Hindlimb muscle (tissue), 1 donor: ENCODE measurements around the gene SFXN2. TPM values are rescaled to one million over a fixed set of nuclear protein-coding genes. Genes with fewer than 3 reads are reported as not detected.
"Not testable (repeated sequence)": the region's sequence is repeated elsewhere in the genome, so short reads cannot be mapped to it uniquely, and the experiment has no call there.

Experiments
- DNase-seq: peaks from one replicate; pipeline ENCODE4 v3.0.0-alpha.2; 2013
- polyA plus RNA-seq: library from polyadenylated mRNA; unstranded; fragments of 120-200 nt; gene quantifications from one replicate; pipeline ENCODE4 v1.2.1, GENCODE V29; 2013; ENCODE audit not compliant: insufficient read length

Gene SFXN2, protein sequence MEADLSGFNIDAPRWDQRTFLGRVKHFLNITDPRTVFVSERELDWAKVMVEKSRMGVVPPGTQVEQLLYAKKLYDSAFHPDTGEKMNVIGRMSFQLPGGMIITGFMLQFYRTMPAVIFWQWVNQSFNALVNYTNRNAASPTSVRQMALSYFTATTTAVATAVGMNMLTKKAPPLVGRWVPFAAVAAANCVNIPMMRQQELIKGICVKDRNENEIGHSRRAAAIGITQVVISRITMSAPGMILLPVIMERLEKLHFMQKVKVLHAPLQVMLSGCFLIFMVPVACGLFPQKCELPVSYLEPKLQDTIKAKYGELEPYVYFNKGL
- polyA plus RNA-seq: 7.5 TPM

DNA sequence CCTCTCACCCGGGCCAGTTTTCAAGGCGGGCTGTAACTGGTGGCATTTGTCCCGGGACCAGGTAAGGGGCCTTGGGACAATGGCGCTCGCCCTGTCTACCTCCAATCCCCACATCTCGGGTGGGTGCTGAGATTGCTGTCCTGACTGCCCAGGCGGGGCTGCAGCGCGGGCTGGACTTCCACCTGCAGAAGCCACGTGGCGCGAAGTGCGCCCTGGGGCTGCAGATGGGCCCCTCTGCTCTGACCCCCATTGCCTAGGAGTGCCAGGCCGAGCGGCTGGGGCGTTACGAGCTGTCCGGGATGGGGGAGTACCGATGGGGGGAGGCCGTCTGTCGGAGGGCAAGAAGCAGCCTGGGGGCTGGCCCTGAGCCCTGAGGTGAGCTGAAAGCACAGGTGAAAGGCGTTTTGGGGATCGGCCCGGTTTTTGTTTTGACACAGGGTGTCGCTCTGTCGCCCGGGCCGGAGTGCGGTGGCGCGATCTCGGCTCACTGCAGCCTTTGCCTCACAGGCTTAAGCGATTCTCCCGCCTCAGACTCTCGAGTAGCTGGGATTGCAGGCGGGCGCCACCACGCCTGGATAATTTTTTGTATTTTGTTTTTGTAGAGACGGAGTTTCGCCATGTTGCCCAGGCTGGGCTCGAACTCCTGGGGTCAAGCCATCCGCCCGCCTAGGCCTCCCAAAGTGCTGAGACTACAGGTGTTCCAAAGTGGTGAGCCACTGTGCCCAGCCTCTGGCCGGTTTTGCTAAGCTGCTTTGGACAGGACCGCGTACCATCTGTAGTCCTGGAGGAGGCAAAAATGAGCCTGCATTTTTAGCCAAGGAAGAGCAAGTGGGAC is at the start of gene SFXN2:
Gene SFXN2, plus strand, starts transcription at position 16 of the 835 bp plus-strand sequence. CDS start 12,001 bp downstream, outside the sequence.
- no peak for DNase-seq

DNA sequence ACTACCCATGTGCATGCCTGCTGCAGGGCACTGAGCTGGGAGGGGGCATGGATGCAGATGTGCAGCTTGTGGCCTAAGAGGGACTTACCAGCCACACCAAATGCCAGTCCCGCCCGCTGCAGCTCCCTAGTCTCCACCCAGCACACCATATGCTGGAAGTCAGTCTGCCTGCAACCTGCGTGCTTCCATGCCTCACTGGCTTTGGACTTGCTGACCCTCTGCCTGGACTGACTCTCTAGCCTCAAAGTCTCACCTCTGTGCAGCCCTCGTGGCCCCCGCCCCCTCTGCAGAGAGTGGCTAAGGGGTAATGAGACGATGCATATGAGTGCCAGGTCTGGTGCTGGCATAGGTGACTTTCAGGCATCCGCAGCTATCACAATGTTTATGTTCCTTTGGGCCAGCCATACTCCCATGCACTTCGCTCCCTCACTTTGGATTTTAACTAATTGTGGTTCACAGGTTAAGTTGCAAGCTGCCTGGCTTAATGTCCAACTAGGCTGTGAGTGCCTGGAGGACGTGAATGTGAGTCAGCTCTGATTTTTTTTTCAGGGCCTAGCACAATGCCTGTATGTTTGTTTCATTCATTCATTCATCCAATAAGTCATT is 48.4 kb upstream of the SFXN2 start:
- no peak for DNase-seq

DNA sequence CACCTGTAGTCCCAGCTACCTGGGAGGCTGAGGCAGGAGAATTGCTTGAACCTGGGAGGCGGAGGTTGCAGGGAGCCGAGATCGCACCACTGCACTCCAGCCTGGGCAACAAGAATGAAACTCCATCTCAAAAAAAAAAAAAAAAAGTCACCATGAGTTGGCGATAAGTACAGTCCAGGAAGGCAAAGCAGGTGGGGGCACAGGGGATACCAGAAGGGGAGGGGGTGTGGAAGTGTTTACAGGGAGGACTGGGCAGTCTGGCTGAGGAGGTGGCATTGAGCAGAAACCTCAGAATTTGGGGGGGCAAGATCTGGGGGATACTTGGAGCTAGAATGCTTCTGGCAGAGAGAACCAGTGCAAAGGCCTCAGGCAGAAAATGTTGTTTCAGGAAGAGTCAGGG is 47.0 kb upstream of the SFXN2 start:
- not testable (repeated sequence) for DNase-seq

DNA sequence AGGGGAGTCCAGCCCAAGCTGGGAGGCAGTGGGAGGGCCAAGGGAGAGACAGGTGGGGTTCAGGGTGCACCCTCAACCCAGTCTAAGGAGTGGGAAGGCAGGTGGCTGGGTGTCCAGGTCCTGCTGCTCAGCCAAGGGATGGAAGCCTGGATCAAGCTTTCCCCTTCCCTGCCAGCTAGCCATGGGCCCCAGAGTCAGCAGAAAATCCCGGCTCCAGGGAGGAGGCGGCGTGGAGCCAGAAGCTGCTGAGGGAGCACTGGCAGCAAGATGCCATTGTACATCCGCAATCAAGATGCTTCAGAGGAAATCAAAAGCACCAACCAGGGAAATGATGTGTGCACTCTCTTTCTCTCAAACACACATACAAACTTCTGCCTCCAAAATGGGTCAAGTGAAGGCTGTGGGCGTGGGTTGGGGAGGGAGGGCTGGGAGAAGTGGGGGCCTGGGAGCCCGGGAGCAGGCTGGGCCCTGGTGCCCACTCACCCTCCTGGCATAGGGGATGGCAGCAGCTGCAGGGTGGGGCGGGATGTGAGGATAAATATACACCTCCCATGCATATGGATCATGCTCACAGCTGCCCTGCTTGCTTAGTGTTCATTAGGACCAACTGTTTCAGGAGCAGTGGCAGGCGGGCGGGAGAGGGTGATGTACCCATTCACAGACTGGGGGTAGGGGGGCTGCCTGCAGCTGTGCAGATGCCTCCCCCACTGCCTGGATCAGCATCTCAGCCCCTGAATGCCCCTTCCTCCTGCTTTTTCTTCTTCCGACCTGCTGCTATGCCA is 45.9 kb upstream of the SFXN2 start:
- DNase-seq: no peak

DNA sequence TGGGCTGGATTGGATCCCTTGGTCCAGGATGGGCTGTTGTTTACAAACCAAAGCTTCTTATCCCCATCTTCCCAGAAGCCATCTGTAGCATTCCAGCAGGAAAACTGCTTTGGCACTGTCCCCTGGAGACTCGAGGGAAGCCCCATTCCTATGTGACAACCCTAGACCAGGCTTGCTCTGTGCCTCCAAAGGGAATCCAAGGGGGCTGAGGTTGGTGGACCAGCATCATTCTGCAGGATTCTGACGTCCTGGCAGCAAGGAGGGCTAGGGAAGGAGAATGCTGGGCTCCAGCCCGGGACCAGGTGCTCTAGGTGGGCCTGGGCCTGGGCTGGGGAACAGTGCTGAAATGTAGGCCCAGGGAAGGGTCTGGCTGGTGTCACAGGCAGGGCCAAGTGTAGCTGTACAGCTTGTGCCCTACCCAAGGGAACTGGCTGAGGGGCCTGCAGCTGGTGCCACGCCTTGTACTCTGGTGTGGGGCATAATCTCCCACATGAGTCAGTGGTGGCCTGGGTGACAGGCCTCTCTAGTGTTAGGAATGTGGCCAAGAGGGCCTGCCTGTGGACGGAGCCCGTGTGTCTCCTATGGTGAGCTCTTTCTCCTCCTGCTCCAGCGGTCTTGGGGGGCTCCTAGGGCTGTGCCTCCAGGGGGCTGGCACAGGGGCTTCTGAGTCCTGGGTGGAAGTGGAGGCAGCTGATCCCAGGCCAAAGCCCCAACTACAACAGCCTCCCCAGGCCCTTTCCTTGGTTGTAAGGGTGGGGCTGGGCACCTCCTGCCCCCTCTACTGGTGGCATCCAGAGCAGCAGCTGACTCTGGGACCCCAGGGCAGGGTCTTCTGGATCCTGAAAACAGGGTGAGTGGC is 45.0 kb upstream of the SFXN2 start:
- no peak for DNase-seq

DNA sequence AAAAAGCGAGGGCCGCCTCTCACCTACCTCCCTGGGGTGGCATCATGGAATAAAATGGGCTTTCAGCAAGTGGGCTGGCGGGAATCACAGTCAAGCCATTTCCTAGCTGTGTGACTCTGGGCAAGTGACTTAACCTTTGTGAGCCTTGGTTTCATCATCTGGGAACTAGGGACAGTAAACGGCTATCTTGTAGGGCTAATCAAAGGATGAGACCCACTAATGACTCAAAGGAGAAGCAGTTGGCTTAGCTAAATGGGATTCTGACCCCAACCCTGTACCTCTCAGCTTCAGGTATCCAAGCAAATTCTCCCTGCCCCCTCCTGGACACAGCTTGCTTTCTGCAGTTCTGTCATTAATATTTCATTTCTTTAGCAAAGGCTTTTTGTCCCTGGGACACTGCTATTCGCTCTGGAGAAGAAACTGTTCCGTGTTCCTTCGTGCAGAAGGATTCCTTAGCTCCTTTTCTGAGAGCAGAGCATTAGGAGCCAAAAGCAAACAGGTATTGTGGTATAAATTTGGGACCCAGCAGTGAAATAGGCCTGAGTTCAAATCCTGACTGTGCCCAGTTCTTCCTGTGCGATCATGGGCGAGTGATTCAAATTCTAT is 44.3 kb upstream of the SFXN2 start:
- no peak for DNase-seq

DNA sequence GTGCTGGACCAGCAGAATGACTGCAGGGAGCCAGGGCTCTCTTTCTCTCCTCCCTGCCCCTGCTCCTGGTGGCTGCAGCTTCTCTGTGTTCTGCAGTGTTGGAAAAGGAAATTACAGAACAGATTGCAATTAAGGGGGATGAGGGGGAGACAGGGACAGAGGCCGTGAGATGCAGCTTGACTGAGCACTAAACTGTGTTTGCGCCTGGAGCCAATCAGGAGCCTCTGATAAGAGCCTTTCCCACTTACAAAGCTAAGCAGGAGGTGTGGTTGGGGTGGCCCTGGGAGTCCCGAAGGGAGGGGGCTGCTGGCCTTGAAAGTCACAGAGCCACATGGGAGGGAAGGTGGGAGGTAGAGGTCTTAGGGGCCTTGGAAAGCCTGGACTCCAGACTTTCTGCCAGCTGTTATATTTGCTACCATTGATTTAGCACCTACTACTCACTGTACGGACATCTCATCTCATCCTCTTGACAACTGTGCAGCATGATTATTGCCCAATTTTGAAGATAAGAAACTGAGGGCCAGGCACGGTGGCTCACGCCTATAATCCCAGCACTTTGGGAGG is 43.5 kb upstream of the SFXN2 start:
- no peak for DNase-seq

DNA sequence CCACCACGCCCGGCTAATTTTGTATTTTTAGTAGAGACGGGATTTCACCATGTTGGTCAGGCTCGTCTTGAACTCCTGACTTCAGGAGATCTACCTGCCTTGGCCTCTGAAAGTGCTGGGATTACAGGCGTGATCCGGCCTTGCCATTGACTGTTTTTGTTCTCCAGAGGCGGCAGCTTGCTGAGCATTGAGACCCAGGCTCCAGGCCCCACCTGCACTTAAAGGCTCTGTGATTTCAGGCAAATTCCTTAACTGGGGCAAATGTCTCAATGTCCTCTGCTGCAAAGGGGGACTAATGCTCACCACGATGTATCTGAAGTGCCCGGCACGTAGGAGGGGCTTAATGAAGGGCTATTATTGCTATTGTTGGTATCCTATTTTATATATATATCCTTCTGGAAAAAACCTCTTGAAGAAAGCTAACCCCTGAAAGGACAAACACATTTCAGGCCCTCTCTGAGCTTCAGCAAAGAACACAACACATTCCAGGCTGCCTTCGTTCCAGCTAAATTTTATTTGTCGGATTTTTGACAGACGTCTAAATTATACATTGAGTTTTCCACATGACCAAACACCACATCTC is 41.1 kb upstream of the SFXN2 start:
- no peak for DNase-seq

DNA sequence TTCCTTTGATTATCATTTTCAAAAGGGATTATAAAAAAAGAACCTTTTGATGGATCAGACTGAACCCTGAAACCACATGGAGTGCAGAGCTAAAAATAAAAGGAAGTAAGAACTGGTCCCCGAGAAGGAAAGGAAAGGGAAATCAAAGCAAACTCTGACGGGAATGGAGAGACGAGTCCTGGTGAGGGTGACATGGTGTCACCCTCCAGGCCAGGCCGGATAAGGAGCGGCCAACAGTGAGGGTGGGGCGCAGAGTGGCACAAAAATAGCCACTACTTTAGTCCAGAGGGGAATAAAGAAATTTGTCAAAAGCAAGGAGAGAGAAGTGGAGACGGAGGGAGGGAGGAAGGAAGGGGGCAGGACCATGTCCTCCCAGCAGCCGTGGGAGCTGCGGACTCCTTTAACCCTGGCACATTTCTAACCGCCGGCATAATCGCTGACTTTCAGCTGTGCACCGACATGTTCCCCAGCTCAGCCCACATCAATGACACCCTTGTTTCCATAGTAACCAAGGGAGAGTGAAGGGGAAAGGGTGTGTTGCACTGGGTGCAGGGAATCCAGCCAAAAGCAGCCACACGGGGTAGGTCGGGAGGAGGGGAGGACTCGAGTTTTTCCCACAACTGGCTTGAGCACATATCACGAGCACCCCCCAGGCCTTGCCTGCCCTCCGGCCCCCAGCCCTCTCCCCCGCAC is 40.5 kb upstream of the SFXN2 start:
- DNase-seq: no peak

DNA sequence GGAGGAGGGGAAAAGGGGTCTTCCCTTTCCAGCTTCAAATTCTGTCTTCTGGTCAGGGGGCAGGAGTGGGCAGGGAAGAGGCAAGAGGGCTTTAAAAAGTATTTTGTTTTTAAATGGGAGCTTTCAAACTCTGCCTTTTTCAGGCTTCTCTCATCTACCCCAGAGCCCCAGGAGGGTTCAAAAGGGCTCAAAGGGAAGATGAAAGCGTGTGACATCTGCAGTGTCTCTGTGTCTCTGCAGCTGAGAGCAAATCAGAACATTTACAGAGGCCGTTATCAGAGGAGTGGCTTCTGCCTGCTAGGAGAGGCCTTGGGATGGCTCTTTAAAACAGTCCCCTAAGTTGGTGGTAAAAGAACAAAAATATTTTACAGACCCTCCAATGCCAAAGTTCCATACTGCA is 39.9 kb upstream of the SFXN2 start:
- DNase-seq: no peak

DNA sequence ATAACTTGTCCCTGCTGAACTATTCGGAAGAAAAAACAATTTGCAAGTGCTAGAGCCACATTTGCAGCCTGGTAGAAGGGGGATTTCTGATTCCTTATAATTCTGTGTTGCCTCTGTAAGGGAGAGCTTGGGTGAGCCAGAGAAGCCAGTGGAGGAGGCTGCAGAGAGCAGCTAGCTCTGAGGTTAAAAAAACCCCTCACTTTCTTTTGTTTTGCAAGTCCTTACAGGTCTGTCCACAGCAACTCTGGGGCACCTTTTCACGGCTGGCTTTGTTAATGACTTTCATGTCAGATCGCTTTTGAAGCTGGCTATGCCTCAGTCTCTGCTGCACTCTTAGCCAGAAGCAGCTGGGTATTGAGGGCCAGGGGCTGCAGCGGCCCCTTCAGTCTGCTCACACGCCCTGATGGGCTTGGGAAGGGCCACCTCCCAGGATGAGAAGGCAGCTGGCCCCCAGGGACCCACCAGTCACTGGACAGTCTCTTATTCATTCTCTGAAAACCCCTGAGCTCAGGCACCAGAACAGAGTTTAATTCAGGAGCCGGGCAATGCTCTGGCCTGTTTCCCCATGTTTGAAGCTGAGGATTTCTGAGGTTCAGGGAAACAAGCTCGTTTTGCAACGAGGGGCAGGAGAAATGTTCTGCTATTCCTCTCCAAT is 39.3 kb upstream of the SFXN2 start:
- DNase-seq: no peak

DNA sequence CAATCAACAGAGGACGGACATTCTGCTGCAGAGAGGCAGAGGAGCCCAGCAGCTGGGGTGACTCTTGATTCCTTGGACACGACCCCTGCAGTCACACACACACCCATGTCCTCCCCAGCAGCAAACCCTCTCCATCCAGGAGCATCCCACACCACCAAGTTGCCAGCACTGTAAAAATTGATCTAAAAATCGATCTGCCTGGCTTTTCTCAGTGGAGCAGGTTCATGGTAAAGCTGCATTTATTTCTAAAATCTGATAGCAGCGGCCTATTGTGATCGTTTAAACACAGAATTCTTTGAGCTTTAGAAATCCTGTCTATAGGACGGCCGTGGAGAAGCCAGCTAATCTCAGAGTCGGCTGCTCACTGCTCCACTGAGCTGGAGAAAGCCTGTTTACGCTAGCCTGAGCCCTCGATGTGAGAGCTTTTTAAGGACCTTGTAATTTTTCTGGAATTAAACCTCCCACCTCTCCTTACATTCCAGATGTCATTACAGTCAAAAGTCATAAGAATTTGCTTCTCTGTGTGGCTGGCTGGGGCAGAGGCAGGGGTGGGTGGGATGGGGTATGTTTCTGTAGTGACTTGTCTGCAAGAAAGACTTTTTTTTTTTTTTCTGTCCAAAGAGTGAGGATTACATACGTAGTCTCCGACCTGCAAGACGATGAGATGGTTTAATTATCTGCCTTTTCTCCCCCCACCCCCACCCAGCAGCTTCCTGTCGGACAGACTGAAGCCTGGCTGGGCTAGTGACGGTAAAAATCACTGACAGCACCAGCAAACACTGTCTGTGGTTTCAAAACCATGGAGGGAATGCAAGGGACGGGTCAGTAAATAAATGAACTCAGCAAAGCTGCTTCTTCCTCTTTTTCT is 38.5 kb upstream of the SFXN2 start:
- no peak for DNase-seq

DNA sequence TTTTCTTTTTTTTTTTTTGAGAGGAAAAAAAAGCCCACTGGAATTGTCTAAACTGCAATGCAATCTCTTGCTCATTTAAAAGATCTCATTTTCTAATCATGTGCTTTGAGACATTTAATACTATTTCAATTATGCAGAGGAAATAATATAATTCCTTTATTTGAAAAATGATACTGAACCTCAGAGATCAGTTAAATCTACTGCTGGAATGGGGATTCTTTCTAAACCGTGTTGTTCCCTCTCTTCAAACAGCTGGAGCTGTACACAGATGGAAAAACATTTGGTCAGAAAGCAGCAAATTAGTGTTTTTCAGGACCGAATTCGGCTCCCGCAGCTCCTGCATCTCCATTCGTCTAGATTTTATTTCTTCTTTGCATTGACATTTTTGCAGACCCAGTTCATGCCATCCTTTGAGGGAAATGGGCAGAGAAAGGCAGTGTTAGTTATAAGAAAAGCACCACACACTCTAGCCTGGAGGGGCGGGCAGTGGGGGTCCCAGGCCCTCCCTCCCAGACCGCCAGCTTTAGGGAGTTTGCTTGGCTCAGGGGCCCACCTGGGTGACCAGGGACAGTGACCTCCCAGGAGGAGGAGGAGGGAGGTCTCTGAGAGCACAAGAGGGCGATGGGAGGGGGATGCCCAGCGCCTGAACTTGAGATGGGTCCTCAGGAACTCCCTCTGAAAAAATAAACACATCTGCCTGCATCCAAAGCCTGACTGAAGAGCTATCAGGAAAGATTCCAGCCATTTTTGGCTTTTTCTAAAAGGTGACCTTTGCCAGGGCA is 37.7 kb upstream of the SFXN2 start:
- DNase-seq: no peak

DNA sequence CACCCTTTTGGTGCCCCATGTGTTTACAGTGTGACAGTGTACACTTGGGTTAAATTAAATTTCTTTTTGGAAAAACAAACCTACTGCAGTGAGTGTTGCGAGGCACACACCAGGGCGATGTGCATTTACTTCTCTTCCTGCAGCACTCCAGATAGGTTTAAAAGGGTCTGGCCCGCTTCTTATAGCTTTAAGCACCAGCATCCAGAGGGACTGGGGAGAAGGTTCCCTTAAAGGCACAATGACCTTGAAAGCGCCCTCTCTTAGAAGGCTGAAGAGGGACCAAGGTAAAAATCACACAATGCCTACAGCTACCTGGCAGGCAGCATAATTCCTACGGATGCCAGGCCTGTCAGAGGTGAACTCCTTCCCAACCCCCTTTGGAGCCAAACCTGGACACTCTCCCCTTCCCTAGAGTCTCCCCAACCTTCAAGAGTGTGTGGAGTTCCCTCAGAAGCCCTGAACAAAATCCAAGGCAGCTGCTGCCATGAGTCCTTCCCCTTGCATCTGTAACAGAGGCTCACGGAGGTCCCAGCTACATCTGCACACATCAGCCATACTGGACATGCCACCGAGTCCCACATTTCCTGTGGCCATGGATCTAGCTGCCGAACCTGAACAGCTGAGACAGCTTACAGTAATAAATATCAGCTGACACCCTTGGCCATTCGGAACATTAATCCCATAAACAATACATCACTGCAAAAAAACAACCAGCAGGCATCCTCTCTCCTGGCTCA is 36.9 kb upstream of the SFXN2 start:
- no peak for DNase-seq

DNA sequence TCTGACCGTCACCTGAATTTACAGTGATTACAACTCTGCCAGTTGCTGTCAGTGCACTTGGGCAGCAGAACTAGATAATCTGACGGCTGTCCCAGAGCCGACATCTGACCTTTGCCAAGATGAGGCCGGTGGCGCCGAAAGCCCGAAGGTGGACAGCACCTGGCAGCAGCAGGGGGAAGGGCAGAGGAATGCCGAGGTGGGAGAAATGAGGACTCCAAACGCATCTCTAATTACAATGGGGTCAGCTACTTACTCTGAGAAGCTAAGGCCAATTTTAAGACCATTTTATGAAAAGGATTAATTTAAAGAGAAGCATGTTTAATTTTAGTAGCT is 36.4 kb upstream of the SFXN2 start:
- no peak for DNase-seq

DNA sequence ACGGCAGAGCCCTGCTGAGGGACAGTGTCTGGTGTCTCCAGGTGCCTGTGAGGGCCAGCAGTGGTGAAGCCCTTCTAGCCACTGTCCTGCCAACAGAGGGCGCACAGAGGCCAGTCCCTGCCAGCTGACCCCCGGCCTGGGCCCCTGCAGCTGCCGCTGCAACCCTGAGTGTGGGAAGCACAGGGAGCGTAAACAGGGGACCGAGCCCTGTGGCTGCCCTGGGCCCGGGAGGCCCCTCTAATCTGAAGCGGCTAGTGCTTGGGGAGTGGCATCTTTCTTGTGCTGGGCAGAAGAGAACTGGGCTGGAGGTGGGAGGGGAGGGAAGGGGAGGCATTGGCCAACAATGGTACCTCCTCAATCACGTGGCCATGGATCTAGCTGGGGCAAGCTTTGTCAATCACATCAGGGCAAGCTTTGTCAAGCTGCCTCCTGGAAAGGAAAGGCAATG is 35.6 kb upstream of the SFXN2 start:
- DNase-seq: peak; percentile 51

DNA sequence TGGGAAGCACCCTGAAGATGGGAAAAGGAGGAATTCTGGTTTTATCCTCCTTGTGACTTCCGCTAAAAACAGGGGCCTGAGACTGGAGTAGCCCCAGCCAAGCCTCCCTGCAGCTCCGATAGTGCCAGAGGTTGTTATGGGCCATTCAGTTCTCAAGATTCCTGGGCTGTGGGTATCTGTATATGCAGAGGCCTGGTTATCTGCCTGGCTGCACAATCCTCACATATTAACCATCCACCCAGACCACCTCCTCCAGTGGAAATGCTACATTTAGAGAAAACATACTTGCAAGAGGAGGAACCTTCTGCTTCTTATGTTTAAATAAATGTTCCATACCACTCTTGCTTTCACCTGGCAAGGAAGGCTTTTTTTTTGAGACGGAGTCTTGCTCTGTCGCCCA is 34.8 kb upstream of the SFXN2 start:
- DNase-seq: no peak
